Measurements from ENCODE around the gene ZNRF1. TPM values are rescaled to one million over a fixed set of nuclear protein-coding genes. Genes with fewer than 3 reads are reported as not detected.

Gene ZNRF1
- total and polyA plus RNA-seq, 2 of the 13 experiments (the other 11 are each of a cell fraction or from before 2014, with no cell fraction given) = 43.9 to 58.7 TPM

- TF ChIP-seq ZBTB40 (IDR thresholded peaks at IDR 0.05) = no peak
- TF ChIP-seq ZBTB40 (CRISPR knock-in tag; IDR thresholded peaks at IDR 0.05) = no peak
- TF ChIP-seq RXRA (CRISPR knock-in tag; IDR thresholded peaks at IDR 0.05) = 0 out of 2 replicates have a peak, but pooled peaks have one; percentile 15
- no peak; the same call in 1 of the 2 replicates for TF ChIP-seq SIX4 (CRISPR knock-in tag; IDR thresholded peaks at IDR 0.05)
- no peak for TF ChIP-seq MIER3 (CRISPR knock-in tag; IDR thresholded peaks at IDR 0.05; ENCODE audit: borderline replicate concordance)
- no peak for TF ChIP-seq CEBPZ (IDR thresholded peaks at IDR 0.05; ENCODE audit: low read length)
- no peak for TF ChIP-seq ZNF768 (CRISPR knock-in tag; IDR thresholded peaks at IDR 0.05)
- no peak for TF ChIP-seq ZNF547 (CRISPR knock-in tag; IDR thresholded peaks at IDR 0.05)
- TF ChIP-seq ZMYM3 (CRISPR knock-in tag; IDR thresholded peaks at IDR 0.05) = peak; percentile 26; the same call in 1 of the 2 replicates
- TF ChIP-seq ZNF883 (CRISPR knock-in tag; IDR thresholded peaks at IDR 0.05; ENCODE audit: not compliant biosample characterization) = no peak
- TF ChIP-seq JARID2 (CRISPR knock-in tag; IDR thresholded peaks at IDR 0.05; ENCODE audit: insufficient replicate concordance) = no peak
- TF ChIP-seq RAD51 (IDR thresholded peaks at IDR 0.05; ENCODE audit: borderline replicate concordance) = no peak
- TF ChIP-seq HMG20B (CRISPR knock-in tag; conservative IDR thresholded peaks at IDR 0.05) = no peak
- no peak; the same call in 1 of the 2 replicates for TF ChIP-seq ZNF792 (CRISPR knock-in tag; IDR thresholded peaks at IDR 0.05)
- no peak for TF ChIP-seq POLR2AphosphoS2 (IDR thresholded peaks at IDR 0.05; ENCODE audit: low read depth, low read length)
- TF ChIP-seq HOXA9 (CRISPR knock-in tag; IDR thresholded peaks at IDR 0.05; ENCODE audit: borderline replicate concordance) = no peak
- no peak for TF ChIP-seq MAF1 (CRISPR knock-in tag; IDR thresholded peaks at IDR 0.05; ENCODE audit: borderline replicate concordance)
- no peak for TF ChIP-seq ZNF101 (CRISPR knock-in tag; IDR thresholded peaks at IDR 0.05; ENCODE audit: borderline replicate concordance, low read depth)
- no peak for TF ChIP-seq CREB1 (IDR thresholded peaks at IDR 0.05)
- TF ChIP-seq CREB1 (CRISPR knock-in tag; IDR thresholded peaks at IDR 0.05) = no peak; the same call in 1 of the 2 replicates
Observed at GRCh38 chr16:74998481-74999218, at the start of gene ZNRF1 (continued).

Data from HepG2 (cell line).